A673 (cell line): ENCODE data around the gene NDUFV2.

Experiments
- EZH2 ChIP-seq: fragments of 200-600 bp; sonication (generic); IDR thresholded peaks from 2 replicates; pipeline ENCODE4 v1.6.1; 2017; ENCODE audit warnings: borderline replicate concordance, low read depth, mild to moderate bottlenecking, mixed read lengths, antibody characterized with exemption, low read length; ENCODE audit not compliant: poor library complexity, severe bottlenecking
- TF ChIP-seq, protein P1 (sequence below): fragments of 300-800, 200-600 bp; sonication (generic); conservative IDR thresholded peaks from 2 replicates; pipeline ENCODE4 v1.5.1; 2017; ENCODE audit warnings: low read depth, mild to moderate bottlenecking, antibody characterized with exemption, low read length, moderate library complexity, mixed read lengths

- TF ChIP-seq, protein P1, sequence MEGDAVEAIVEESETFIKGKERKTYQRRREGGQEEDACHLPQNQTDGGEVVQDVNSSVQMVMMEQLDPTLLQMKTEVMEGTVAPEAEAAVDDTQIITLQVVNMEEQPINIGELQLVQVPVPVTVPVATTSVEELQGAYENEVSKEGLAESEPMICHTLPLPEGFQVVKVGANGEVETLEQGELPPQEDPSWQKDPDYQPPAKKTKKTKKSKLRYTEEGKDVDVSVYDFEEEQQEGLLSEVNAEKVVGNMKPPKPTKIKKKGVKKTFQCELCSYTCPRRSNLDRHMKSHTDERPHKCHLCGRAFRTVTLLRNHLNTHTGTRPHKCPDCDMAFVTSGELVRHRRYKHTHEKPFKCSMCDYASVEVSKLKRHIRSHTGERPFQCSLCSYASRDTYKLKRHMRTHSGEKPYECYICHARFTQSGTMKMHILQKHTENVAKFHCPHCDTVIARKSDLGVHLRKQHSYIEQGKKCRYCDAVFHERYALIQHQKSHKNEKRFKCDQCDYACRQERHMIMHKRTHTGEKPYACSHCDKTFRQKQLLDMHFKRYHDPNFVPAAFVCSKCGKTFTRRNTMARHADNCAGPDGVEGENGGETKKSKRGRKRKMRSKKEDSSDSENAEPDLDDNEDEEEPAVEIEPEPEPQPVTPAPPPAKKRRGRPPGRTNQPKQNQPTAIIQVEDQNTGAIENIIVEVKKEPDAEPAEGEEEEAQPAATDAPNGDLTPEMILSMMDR = no peak
- TF ChIP-seq EZH2 = no peak
Observed at GRCh38 chr18:9086015-9086414, 16.5 kb upstream of the NDUFV2 start.
